Measurements from ENCODE around the gene BNC2. TPM values are rescaled to one million over a fixed set of nuclear protein-coding genes. Genes with fewer than 3 reads are reported as not detected.

The BNC2 gene
- total RNA-seq, 4 donors from 2014 or later = 17.2 to 26.7 (median 20.1) TPM

DNA sequence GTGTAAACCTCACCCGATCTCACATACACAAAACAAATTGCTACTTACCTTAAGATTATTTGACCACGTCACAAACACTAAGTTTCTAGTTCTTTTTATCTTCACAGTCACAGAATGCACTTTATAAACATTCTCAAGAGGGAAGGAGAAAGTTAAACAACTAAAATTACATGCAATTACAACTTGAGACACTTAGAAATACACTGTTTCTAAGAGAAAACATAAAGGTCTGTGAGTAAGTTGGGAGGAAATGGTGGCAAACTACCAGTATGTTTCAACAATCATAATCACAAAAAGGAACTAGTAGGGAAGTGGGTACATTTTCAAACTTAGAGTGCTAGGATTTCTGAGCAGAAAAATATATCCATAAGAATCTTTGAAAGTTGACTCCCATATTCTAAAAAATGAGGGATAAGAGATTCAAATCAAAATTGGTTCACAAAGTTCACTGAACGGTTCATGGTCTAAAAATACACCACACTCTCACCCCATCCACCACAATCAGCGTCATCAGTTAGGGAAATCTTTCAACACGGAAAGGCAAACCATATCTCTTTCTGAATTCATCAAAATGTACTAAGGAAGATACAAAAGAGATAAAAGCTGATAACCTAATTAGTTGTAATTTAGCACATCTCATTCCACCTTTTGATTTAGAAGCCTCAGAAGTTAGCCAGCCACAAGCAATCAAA is 182.6 kb downstream of the BNC2 start:
- TF ChIP-seq, protein P1, sequence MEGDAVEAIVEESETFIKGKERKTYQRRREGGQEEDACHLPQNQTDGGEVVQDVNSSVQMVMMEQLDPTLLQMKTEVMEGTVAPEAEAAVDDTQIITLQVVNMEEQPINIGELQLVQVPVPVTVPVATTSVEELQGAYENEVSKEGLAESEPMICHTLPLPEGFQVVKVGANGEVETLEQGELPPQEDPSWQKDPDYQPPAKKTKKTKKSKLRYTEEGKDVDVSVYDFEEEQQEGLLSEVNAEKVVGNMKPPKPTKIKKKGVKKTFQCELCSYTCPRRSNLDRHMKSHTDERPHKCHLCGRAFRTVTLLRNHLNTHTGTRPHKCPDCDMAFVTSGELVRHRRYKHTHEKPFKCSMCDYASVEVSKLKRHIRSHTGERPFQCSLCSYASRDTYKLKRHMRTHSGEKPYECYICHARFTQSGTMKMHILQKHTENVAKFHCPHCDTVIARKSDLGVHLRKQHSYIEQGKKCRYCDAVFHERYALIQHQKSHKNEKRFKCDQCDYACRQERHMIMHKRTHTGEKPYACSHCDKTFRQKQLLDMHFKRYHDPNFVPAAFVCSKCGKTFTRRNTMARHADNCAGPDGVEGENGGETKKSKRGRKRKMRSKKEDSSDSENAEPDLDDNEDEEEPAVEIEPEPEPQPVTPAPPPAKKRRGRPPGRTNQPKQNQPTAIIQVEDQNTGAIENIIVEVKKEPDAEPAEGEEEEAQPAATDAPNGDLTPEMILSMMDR (IDR thresholded peaks at IDR 0.05; ENCODE audit: low read depth) = no peak

DNA sequence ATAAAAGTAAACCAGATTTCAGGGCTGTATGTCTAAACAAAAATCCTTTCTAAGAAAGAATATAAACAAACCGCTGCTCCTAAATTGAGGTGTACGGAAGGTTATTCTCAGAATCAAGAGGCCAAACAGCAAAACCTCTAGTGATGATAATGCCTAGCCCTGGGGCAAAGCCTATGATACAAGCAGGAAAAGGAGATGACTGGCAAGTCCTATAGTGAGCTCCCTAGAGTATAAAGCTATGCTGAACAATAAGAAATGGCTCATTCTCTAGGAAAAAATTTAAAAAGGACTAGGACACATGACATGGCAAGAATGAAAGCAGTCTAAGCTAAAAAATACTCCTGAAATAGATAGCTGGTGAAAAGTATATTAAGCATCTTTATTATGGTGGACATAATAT is 187.1 kb downstream of the BNC2 start:
- TF ChIP-seq, protein P1 (IDR thresholded peaks at IDR 0.05; ENCODE audit: low read depth) = no peak

DNA sequence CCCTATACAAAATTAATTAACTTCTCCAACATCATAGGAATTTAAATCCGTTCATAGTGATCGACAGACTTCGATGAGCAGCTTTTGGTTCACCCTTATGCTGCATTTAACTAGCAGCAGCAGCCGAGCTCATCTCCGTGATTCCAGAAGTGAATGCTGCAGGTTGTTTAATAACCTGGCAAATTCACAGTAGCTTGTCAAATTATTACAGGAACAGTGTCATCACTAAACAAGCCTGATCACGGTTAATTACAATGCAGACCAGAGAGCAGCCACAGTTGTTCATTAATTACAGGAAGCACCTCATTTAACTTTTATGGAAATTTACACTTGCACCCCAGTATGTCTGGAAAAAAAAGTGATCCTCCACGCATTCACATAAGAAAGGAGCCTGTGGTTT is 188.2 kb downstream of the BNC2 start:
- TF ChIP-seq, protein P1 (IDR thresholded peaks at IDR 0.05; ENCODE audit: low read depth) = no peak

DNA sequence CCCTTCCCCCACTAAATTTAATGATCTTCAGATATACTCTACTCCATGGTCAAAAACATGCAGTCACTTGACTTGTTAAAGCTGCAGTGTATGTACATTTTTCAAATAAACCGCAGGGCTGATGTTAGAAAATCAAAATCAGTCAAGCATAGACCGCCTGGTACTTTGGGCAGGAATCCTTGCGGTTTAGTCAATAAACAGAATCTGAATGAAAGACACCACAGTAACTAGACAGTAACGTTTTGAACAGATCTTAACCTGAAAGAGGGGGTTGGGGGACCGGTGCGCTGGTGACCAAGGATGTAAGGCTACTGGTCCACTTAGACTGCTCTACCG is 188.8 kb downstream of the BNC2 start:
- TF ChIP-seq, protein P1 (IDR thresholded peaks at IDR 0.05; ENCODE audit: low read depth) = no peak

DNA sequence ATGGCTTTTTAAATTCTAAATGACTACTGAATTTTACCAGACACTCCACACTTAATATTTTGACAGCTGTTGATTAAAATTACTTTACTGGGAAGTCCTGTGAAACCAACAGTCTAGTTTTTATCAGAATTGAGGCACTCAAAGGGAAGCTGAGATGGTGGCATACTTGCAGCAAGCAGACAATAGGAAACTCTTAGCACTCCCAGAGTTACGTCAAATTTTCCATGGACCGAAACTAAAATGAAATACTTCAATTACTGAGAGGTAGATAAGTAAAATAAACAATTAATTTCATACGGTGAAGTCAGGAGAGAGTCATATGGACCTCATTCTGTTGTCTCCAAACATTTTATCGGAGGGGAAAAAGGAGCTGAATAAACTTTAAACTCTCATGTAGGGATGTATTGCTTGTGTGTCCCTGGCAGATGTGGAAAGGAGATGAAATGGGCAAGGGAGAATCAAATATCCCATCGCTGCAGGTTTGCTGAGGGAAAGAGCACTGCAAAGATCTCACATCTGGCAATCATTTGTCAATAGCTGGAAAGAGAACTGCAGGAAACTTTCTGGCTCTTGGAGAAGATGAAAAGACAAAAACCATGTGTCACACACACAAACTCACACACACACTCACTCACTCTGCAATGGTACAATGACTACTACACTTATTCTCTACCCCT is 189.4 kb downstream of the BNC2 start:
- TF ChIP-seq, protein P1 (IDR thresholded peaks at IDR 0.05; ENCODE audit: low read depth) = no peak

DNA sequence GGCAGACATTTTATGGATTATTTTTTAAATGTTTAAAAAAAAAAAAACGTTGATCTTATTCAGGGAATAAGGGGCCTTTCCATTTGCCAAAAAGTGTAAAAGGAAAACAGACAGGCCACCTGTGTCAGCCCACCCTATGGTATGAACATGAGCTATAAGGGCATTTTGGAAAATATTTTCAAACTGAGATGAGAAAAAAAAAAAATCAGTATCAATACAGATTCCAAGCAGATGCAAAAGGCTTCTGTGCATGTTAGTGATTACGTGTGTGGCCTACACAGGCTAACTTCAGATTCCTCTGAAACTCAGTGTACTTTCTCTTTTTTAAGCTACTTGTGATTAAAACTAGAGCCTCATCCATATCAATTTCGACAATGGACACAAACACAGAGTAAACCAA is 189.9 kb downstream of the BNC2 start:
- TF ChIP-seq, protein P1 (IDR thresholded peaks at IDR 0.05; ENCODE audit: low read depth) = no peak

DNA sequence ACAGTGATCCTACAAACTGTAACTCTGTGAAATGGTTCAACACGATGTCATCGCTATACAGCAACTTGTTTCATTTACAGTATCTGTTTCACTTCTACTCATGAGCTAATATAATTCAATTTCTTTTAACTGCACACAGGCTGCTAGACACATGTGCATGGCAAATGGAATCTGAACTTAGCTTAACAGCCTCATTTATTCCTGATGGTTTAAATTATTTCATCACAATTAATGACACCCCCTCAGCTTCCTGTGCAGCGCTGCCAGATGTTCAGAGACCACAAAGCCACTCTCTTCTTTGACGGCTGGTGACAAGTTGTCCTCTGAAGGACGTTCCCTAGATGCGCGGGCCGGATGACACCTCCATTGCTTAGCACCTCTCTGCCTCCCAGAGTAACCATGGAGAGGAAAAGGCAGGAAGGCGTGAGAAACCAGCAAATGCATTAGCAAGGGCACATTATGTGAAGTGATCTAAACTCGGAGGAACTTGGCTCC is 191.1 kb downstream of the BNC2 start:
- TF ChIP-seq, protein P1 (IDR thresholded peaks at IDR 0.05; ENCODE audit: low read depth) = no peak

Measured in subcutaneous adipose tissue (tissue), 4 donors.